Hematopoietic multipotent progenitor cell treated with erythropoietin and hydrocortisone succinate and interleukin-3 and kit ligand, for 17 days (in vitro differentiated cells): Measurements from ENCODE around the gene PBRM1.
A peak's percentile ranks its signal among the peaks of the same experiment; 100 is the strongest.
"Not testable (repeated sequence)": the region's sequence is repeated elsewhere in the genome, so short reads cannot be mapped to it uniquely, and the experiment has no call there.

Experiments used
- DNase-seq: peaks from one replicate; pipeline ENCODE4 v3.0.0-alpha.2; 2015; ENCODE audit warnings: low spot score

The PBRM1 gene

DNA sequence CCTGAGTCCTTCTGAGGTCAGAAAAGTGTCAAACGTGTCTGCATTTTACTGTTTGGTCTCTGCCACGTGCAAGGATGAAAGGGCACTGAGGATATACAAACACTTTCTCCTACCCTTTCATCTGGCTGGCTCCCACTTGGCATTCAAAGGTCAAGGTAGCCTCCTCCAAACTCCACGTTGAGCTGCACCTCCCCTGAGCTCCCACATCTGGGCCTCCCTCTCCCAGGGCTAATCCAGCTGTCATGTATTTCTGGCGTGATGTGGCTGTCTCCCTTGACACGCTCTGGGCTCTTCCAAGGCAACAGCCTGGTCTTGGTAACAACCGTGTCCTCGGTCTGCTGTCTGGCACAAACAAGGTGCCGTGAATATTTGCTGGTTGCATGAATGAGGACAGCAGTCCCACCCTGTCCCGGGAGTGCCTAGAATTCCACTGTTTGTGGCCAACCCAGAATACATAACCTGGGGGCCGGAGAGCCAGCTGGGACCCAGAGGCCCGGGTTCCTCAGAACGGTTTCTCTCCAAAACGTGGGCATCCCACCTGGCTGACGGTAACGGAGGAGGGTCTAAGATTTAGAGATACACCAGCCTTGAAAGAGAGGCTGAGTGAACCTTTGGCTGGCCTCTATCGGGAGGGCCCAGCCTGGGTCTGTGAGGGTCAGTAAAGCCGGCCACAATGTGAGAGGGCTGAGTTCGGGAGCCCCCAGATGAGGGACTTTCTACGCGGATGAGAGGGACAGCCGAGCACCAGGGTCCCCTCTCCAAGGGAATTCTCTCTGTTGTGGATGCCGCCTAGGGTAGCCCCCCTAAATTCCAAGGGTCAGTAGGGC lies 19.1 kb upstream of the PBRM1 start:
- peak; percentile 34 for DNase-seq

DNA sequence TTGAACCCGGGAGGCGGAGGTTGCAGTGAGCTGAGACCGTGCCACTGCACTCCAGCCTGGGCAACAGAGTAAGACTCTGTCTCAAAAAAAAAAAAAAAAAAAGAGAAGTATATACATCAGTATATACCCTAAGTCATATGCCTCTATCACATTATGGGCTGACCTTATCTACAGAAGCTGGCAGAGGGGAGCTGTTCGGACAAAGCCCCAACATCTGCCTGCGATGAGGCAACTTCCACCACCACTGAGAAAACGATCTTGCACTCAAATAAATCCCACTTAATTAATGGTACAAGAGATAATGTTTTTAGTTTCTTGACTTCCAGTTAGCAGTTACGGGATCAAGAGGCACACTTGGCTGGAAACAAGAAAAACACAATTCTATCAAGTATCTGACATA lies 17.6 kb upstream of the PBRM1 start:
- no peak for DNase-seq

DNA sequence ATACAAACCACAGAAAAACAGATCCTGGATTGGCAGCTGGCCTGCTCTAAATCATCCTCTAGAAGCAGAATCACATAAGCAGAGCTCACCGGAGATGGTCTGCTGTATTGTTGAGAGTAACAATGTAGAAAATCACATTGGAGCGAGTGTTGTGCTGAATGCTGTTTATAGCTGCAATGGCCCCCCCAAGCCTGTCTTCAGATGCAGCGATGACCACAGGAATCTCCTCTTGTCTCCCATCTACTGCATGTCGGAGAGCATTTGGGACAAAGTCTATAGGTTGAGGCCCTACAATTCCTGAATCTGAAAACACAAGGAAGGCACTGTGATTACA lies 11.9 kb upstream of the PBRM1 start:
- no peak for DNase-seq

DNA sequence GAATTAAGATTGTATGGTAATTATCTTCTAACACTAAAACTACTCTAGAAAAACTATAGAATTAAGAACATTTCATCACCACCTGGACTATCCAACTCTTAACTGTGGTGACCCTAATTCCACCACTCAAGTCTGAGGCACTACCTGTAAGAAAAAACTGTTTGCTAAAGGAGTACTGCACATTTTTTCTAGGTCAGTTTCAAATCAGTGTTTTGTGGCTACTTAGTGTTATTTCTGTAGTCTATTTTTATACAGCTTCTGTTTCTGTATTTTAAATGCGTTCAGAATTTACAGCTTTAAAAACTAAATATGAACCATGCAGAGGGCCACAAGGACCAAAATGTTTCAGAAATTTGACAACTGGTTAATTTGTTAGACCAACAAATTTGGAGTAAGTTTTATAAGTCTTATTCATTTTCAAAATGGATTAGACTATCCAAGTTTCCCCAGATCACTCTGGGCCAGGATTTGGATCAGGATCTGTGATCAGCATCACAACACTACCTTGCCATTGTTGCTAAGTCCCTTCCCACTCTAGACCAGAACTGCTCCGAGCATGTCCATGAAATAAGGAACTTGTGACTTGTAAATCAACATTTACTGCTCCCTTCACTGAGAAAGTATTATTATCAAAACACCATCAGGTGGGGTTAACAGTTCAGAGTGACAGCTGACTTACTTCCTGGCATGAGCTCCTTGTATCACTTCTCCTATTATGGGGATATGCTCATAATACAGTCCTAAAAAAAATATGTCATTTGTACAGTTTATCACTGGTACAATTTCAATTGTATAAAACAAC lies 11.3 kb upstream of the PBRM1 start:
- DNase-seq = no peak

DNA sequence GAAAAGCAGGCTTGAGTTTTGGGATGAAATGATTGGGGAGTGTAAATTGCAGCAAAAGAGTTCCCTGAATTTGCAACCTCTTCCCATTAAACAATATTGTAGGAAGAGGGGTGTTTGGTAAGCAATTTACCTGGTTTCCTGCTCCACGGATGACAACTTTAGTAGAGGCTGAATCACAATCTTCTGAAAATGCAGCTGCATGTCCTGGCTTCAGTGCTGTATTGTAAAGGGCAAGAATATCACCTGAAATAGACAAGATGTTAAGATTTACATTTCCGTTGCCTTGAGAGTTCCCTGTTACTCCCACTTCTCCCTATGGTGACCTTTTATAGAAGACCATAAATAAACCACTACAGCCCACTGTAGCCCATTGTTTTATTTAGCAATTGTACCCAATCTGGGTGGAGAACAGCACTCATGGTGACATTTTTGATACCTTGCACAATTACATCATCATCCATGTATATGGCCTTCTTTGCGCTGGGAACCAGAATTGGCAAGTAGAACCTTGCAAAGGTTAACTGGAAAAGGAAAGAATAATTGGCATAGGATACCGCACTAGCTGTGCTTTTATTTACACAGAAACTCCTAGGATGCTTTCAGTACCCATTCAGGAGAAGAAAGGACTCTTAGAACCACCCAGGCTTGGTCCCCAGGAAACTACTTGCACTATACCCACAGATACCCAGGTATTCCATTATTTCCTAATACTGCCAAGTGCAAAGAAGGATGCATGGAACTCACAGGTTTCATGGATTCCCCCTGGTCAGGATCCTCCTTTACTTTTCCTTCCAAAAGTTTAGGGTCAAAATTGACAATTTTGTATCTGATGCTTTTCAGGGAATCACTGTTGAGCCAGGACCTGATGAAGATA lies 10.3 kb upstream of the PBRM1 start:
- no peak for DNase-seq

DNA sequence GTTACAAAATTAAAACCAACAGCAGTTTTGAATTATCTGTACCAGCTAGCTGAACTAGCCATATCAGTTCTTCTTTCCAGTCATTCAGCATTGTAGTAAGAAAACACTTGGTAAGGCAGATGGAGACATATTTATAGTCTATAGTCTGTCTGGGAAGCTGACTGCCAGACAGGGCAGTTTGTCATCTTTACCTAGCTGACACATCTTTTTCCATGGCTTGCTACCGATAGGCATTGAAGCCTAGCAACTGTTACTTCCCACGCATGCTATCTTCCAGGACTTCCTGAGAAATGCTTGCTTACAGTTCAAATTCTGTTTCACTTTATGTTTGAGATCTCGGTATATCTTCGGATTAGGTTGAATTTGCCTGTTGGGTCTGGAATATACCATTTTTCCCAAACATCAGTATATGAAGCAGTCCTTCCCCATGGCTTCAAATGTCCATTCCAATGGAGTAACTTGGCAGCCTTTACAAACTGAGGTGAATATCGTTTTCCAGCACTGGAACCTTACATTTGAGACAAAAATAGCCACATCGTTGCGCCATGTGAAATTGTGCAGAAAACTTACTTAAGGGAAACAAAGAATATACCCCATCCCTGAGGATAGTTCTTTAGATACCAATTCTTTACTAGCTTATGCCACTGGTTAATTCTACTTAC lies 8.9 kb upstream of the PBRM1 start:
- no peak for DNase-seq

DNA sequence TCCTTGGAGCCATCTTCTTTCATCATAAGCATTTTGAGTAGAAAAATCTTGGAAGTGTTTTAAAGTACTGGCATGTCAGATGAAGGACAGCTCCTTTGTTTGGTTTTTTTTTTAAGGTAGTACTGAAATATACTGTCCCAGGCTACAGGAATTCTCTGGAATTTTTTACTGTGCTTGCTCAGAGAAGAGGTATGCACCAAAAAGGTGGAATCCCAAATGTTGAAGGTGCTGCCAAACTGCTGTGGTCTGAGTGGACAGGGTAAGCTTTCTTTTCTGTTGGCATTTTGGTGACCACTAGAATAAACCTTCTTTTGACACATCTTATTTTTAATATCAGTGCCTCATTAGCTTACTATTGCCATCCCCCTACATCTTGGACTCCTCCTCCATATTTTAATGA lies 7.4 kb upstream of the PBRM1 start:
- no peak for DNase-seq

DNA sequence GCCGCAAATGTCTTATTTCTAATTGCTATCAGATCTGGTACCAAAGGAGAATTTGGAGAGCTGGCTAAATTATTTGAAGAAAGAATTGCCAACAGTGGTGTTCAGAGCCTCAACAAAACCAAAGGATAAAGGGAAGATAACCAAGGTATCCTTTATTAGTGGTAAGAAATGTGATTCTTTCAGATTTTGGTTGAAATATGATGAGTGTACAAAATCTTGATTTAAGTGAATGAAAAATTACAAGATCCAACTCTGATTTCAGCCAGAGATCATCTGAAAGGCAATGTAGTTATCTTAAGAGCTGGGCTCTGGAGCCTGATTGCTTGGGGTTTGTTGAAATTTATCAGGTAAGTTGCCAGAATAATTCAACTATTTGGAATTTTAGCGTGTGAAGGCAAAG lies 4.8 kb upstream of the PBRM1 start:
- DNase-seq = no peak

DNA sequence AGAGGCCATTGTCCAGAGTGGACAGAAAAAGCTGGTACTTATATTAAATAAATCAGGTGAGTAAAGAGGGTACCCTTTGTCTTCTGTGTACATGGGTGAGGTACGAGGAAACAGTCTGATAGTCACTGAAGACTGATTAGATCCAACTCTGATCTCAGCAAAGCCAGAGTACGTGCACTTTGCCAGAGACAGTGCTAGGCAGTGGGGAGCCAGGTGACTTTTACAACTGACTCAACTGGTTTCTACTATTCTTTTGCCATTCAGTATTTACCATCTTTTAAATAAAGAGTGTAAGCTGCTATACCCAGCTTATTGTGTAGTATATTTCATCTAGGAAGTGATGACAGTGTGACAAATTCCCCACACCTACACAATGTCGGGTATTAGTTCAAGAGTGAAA lies 3.4 kb upstream of the PBRM1 start:
- DNase-seq = no peak

DNA sequence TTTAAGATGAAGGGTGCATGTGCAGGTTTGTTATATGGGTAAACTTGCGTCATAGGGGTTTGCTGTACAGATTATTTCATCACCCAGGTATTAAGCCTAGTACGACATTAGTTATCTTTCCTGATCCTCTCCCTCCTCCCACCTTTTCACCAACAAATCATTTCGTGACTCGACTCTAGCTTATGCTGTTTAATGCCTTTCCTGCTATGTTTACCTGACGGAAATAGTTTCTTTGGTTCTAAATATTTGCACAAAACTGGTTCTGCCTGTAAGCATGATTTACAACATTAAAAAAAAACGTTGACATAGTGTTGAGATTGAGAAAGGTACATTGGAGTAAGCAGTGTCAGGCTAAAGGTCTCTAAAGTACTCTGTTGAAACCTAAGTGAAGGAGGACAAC lies 2.6 kb upstream of the PBRM1 start:
- no peak for DNase-seq

DNA sequence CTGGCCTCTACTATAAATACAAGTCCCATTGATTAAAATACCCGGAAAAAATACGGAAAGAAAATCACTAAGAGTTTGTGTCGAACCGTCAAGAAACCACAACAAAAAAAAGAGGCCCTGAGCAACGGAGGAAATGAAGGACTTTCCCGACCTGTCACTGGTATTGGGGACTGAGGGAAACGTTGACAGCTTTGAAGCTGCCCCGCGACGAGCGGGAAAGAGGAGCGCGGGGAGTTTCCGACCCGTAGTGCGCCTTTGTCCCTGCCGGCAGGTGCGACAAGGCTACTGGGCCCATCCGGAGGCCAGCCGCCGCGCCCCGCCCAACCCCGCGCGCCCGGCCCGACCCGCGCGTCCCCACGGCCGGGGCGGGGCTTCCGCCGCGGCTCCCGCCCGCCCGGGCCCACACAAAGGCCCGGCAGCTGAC lies 416 bp downstream of the PBRM1 start:
- DNase-seq = peak; percentile 81

DNA sequence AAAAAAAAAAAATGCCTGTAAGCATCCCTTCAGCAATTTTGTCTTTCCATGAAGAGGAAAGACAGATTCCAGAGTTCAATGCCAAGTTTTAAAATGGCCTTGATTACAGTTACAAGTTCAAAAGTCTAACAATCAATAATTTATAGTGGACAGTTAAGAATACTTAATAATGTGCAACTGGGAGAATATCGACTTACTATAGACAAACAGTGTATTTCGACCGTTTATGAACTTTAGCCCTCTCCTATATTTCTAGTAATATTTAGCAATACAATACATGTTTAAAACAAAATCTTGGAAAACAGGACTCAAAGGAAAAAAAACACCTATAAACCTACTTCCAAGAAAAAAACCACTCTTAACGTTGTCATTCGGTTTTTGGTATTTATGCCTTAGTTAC lies 1.5 kb downstream of the PBRM1 start:
- DNase-seq = no peak

DNA sequence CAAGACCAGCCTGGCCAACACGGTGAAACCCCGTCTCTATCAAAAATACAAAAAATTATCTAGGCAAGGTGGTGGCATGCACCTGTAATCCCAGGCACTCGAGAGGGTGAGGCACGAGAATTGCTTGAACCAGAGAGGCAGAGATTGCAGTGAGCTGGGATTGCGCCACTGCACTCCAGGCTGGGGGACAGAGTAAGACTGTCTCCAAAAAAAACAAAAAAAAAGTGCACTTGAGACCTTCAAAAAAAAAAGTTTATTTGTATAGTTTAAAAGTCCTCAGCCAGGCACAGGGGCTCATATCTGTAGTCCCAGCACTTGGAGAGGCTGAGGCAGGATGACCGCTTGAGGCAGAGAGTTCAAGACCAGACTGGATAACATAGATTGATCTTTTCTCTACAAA lies 2.1 kb downstream of the PBRM1 start:
- DNase-seq = no peak

DNA sequence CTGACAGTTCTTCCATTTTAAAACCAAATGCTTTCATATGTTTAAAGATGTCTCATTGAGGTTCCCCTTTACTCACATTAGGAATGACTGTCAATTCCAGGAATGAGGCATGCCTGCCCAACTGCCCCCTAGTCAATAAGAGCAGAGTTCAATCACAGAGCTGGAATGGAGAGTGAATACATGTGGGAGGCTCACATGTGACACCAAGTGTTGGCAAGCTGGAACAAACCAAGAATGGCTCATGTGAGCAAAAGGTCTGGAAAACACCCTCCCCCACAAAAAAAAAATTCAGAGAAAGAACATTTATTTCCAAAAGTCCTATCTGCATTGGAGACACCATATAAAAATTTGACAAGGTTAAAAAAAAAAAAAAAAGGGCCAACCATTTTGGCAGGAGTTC lies 3.7 kb downstream of the PBRM1 start:
- DNase-seq = peak; percentile 44

DNA sequence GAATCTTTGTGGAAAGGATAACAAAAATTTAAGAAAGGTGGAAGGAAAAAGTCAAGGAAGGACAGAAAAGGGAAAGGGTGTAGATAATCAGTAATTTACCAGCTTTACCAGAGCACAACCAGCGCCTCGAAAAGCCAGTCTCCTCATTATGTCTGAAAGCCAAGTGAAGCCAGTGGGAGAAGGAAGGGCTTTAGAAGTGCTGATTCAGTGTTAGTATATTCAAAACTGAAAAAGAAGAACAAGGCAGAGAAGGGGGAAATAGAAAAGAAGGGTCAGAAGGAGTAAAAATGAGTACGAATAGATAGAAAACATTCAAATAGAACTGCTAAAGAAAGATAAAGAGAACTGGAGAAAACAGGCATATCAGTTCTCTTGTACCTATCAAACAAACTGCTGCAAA lies 4.1 kb downstream of the PBRM1 start:
- no peak for DNase-seq

DNA sequence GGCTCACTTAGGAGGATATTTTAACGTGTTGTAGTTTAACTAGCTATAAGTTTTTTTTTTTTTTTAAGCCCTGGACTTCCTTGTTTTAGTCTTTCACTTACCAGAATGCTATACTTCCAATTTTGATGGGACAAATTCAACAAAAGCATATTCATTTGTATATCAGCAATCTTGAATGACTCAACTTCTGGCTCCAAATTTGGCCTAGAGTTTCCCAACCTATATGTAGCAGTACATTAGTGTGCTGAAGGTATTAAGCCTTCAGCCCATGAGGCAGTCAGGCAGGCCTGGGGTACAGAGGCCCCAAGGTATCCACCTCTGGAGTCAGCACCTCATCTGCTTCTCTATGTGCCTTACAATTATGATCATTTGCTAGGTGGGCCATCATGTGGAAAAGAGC lies 5.9 kb downstream of the PBRM1 start:
- DNase-seq = no peak

DNA sequence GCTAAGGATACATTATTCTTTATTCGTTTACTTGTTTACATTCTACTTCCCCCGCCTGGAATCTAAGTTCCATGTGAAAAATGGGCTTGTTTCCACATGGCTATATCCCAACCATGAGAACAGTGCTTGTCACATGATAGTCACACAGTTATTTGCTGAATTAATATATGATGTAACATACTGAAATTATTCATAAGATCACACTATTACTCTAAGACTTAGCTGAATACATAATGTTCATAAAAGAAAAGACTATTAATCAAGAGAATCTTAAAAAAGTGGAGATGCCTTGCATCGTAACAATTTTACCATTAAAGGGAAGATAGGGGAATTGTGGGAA lies 6.5 kb downstream of the PBRM1 start:
- no peak for DNase-seq

DNA sequence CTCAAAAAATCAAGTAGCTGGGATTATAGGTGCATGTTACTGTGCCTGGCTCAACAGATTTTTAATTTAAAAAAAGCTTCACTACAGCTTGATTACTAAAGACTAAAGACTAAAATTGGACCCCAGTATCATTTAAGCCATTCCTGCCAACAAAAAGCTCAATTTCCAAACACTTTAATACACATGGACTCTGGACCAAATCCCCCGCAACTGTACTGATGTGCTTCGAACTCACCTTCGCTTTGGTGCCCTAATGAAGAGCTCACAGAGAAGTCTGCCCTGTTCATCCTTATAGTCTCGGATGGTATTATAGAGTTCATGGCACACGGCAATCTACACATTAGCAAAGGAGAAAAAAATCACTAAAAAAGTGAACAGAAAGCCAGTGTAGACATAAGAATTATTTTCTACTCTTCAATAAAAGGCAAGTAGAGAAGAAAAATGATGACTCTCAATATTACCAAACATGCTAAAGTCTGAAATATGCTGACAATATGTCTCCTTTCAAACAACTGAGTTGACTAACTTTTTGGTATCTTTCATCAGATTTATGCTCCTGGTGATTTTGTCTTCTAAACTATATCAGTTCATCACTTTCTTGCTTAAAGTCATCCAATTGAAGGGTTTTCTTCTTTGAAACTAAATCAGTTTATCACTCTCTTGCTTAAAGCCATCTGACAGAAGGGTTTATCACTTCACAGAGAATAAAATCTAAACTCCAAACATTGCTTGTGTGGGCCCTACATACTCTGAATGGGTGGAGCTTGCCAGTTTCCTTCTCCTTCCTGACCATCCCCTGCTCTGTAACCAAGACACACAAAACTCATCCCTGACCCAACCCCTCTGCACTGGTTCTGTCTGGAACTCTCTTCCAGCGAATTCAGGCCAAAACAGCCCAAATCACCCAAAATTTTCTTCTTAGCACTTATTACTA lies 7.2 kb downstream of the PBRM1 start:
- no peak for DNase-seq

DNA sequence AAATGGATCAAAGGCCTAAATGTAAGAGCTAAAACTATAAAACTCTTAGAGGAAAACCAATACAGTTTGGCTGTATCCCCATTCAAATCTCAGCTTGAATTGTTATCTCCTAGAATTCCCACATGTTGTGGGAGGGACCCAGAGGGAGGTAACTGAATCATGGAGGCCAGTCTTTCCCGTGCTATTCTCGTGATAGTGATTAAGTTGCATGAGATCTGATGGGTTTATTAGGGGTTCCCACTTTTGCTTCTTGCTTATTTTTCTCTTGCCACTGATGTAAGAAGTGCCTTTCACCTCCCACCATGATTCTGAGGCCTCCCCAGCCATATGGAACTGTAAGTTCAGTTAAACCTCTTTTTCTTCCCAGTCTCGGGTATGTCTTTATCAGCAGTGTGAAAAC lies 9.5 kb downstream of the PBRM1 start:
- DNase-seq = not testable (repeated sequence)

DNA sequence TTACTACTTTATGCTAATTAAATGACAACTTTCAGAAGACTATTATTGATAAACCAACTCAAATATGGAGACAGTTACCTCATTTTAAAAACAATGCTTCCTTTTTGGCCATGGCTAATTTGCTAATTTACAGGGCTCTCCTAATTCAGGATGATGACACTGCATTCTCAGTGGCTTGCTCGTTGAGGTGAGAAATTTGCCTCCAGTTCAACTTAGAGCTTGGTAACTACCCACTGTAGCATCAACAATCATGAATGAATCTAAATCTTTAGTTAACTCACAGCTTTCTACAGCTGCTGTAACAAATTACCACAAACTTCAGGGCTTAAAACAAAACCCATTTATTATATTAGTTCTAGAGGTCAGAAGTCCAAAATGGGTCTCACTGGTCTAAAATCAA lies 14.0 kb downstream of the PBRM1 start:
- no peak for DNase-seq
